Fibroblast of lung (primary cell): ENCODE data around the gene SAP30. TPM values are rescaled to one million over a fixed set of nuclear protein-coding genes. Genes with fewer than 3 reads are reported as not detected.

Source experiments
- DNase-seq, 2 donors: peaks; one replicate each; pipeline versions ENCODE4 v3.0.0 to v3.0.0-alpha.2; 2010; ENCODE audit warnings: low read depth in 2 of 2
- H2AFZ ChIP-seq: 2 replicates; pipeline ENCODE4 v1.5.1; 2012; ENCODE audit warnings: low read length, control low read depth, inconsistent platforms
- H3K27ac ChIP-seq: 2 replicates; pipeline ENCODE4 v1.5.1; 2011; ENCODE audit warnings: low read length, control low read depth; ENCODE audit not compliant: insufficient read depth
- H3K27me3 ChIP-seq: 2 replicates; pipeline ENCODE4 v1.5.1; 2011; ENCODE audit warnings: mild to moderate bottlenecking, low read length; ENCODE audit not compliant: control insufficient read depth, insufficient read depth
- H3K36me3 ChIP-seq: 2 replicates; pipeline ENCODE4 v1.5.1; 2011; ENCODE audit warnings: low read length; ENCODE audit not compliant: control insufficient read depth, insufficient read depth
- H3K4me1 ChIP-seq: 2 replicates; pipeline ENCODE4 v1.5.1; 2011; ENCODE audit warnings: low read length; ENCODE audit not compliant: control insufficient read depth, insufficient read depth; ENCODE audit errors: extremely low read depth
- H3K4me2 ChIP-seq: 2 replicates; pipeline ENCODE4 v1.5.1; 2011; ENCODE audit warnings: low read length, control low read depth; ENCODE audit not compliant: insufficient read depth; ENCODE audit errors: extremely low read depth
- H3K4me3 ChIP-seq, 4 experiments: fragments of 200-600 bp in 1 of 4; sonication (generic) in 1 of 4; replicated peaks in 1 of 4; 2 replicates each; pipeline ENCODE4 v1.5.1; 2011 to 2016; ENCODE audit warnings: low read length in 4 of 4, low read depth in 3 of 4, mild to moderate bottlenecking in 3 of 4, control low read depth in 2 of 4, inconsistent platforms in 1 of 4, mixed read lengths in 1 of 4; ENCODE audit not compliant: insufficient read depth in 1 of 4; ENCODE audit errors: control extremely low read depth in 1 of 4
- H3K79me2 ChIP-seq: 2 replicates; pipeline ENCODE4 v1.5.1; 2012; ENCODE audit warnings: mild to moderate bottlenecking, low read length, inconsistent platforms; ENCODE audit not compliant: control insufficient read depth, insufficient read depth
- H3K9ac ChIP-seq: 2 replicates; pipeline ENCODE4 v1.5.1; 2011; ENCODE audit warnings: mild to moderate bottlenecking, low read length, control low read depth; ENCODE audit not compliant: insufficient read depth
- H3K9me3 ChIP-seq: 2 replicates; pipeline ENCODE4 v1.5.1; 2012; ENCODE audit warnings: low read depth, low read length; ENCODE audit not compliant: control insufficient read depth, insufficient read depth
- H4K20me1 ChIP-seq: 2 replicates; pipeline ENCODE4 v1.5.1; 2011; ENCODE audit warnings: low read length; ENCODE audit not compliant: control insufficient read depth, insufficient read depth; ENCODE audit errors: extremely low read depth
- CTCF ChIP-seq, 2 donors: IDR thresholded peaks in 1 of 2; conservative IDR thresholded peaks in 1 of 2; 1 replicate in 1 of 2; 2 replicates in 1 of 2; pipeline ENCODE4 v1.5.1; 2011 to 2012; ENCODE audit warnings: low read length in 2 of 2, control low read depth in 1 of 2, inconsistent platforms in 1 of 2, low read depth in 1 of 2, mild to moderate bottlenecking in 1 of 2
- EZH2 ChIP-seq: IDR thresholded peaks from 2 replicates; pipeline ENCODE4 v1.5.1; 2012; ENCODE audit warnings: low read length, control low read depth, mild to moderate bottlenecking; ENCODE audit errors: missing control alignments
- polyA plus RNA-seq, 2 donors: library from polyadenylated mRNA; depleted of rRNA in 1 of 2; stranded (reverse) in 1 of 2; unstranded in 1 of 2; fragments of >200 nt; gene quantifications; 2 replicates each; pipeline ENCODE4 v1.2.1, GENCODE V29; 2011 to 2012; ENCODE audit warnings: missing spikeins in 1 of 2
- total RNA-seq: library from RNA; depleted of rRNA; stranded (reverse); fragments of >200 nt; gene quantifications from 2 replicates; pipeline ENCODE4 v1.2.1, GENCODE V29; 2014

SAP30 gene
- total and polyA plus RNA-seq, 2 donors (not counting 1 experiment from before 2014, with no cell fraction given): 32.5 to 101 TPM

- no peak for TF ChIP-seq EZH2
- no peak for TF ChIP-seq CTCF (conservative IDR thresholded peaks at IDR 0.05 in 1 of 2, IDR thresholded peaks at IDR 0.05 in 1 of 2; ENCODE audit: low read depth in 1 of 2, low read length in 2 of 2)
- H3K27ac ChIP-seq: no peak overlapping the region
- no peak overlapping the region for H3K4me2 ChIP-seq
- H3K4me1 ChIP-seq: no peaks in the 10 kb centered on the region
- no peak overlapping the region for H2AFZ ChIP-seq
- H3K36me3 ChIP-seq: peaks cover 1% of the 10 kb centered on the region
- H3K9ac ChIP-seq: no peak overlapping the region
- H3K27me3 ChIP-seq: no peaks in the 10 kb centered on the region
- peaks cover 4% of the 10 kb centered on the region for H3K79me2 ChIP-seq
- H3K4me3 ChIP-seq: no peak overlapping the region
- H3K9me3 ChIP-seq: no peaks in the 10 kb centered on the region
- H4K20me1 ChIP-seq: no peaks in the 10 kb centered on the region
- no peak for DNase-seq
These were observed 9.2 kb downstream of the SAP30 start for GRCh38 chr4:173379929-173380328.

- Histone ChIP-seq H2AFZ (no peak overlapping the region), H3K9ac (no peak overlapping the region), H4K20me1 (no peaks in the 10 kb centered on the region), H3K36me3 (no peaks in the 10 kb centered on the region), H3K4me1 (no peaks in the 10 kb centered on the region), H3K27ac (no peak overlapping the region), H3K4me2 (no peak overlapping the region), H3K27me3 (no peaks in the 10 kb centered on the region), H3K79me2 (no peaks in the 10 kb centered on the region), H3K9me3 (no peaks in the 10 kb centered on the region), H3K4me3 (no peak overlapping the region)
- DNase-seq: no peak
- TF ChIP-seq EZH2 (no peak), CTCF (conservative IDR thresholded peaks at IDR 0.05 in 1 of 2, IDR thresholded peaks at IDR 0.05 in 1 of 2; ENCODE audit: low read depth in 1 of 2, low read length in 2 of 2) (no peak)
These were observed 10.2 kb downstream of the SAP30 start for GRCh38 chr4:173380987-173381386.

DNA sequence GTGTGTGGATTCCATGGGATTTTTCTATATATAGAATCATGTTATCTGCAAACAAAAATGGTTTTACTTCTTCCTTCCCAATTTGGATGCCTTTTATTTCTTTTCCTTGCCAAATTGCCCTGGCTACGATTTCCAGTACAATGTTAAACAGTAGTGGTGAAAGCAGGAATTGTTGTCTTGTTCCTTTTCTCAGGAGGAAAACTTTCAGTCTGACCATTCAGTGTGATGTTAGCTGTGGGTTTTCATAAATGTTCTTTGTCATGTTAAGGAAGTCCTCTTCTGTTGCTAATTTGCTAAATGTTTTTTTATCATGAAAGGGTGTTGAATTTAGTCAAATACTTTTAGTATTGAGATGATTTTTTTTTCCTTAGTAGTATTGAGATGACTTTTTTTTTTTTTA, 10.9 kb downstream of the SAP30 start:
- no peaks in the 10 kb centered on the region for H3K27me3 ChIP-seq
- H3K27ac ChIP-seq: no peak overlapping the region
- no peaks in the 10 kb centered on the region for H3K79me2 ChIP-seq
- no peak for DNase-seq
- no peaks in the 10 kb centered on the region for H3K36me3 ChIP-seq
- no peaks in the 10 kb centered on the region for H4K20me1 ChIP-seq
- no peak overlapping the region for H3K9ac ChIP-seq
- no peak overlapping the region for H3K4me3 ChIP-seq
- no peak overlapping the region for H2AFZ ChIP-seq
- H3K9me3 ChIP-seq: no peaks in the 10 kb centered on the region
- TF ChIP-seq CTCF (conservative IDR thresholded peaks at IDR 0.05 in 1 of 2, IDR thresholded peaks at IDR 0.05 in 1 of 2; ENCODE audit: low read depth in 1 of 2, low read length in 2 of 2): no peak
- TF ChIP-seq EZH2: no peak
- no peak overlapping the region for H3K4me2 ChIP-seq
- no peaks in the 10 kb centered on the region for H3K4me1 ChIP-seq
